SU-DHL-6 (cell line): ENCODE results near the gene RCAN1.

ENCODE experiments used
- H2AFZ ChIP-seq: fragments of 200-600 bp; sonication (generic); 2 replicates; pipeline ENCODE4 v1.6.1; 2014; ENCODE audit warnings: low read depth, mild to moderate bottlenecking, moderate library complexity, mixed read lengths, antibody characterized with exemption, low read length; ENCODE audit not compliant: severe bottlenecking
- H3F3A ChIP-seq: fragments of 200-600 bp; shearing (Covaris generic); 2 replicates; pipeline ENCODE4 v1.6.0; 2016; ENCODE audit warnings: antibody characterized with exemption, mild to moderate bottlenecking; ENCODE audit not compliant: insufficient read depth
- H3K27ac ChIP-seq: fragments of 200-600 bp; sonication (generic); 2 replicates; pipeline ENCODE4 v1.5.1; 2016; ENCODE audit warnings: low read depth, mild to moderate bottlenecking, low read length, moderate library complexity, mixed read lengths
- H3K27me3 ChIP-seq: fragments of 200-600 bp; sonication (generic), shearing (Covaris generic); 2 replicates; pipeline ENCODE4 v1.6.0; 2014; ENCODE audit warnings: mild to moderate bottlenecking, low read length
- H3K36me3 ChIP-seq: fragments of 200-600 bp; sonication (generic); 2 replicates; pipeline ENCODE4 v1.6.1; 2014; ENCODE audit warnings: mild to moderate bottlenecking, low read length, mixed read lengths
- H3K4me2 ChIP-seq: fragments of 300-600, 200-600 bp; shearing (Covaris generic), sonication (generic); 2 replicates; pipeline ENCODE4 v1.6.0; 2014; ENCODE audit warnings: low read length, low read depth, mild to moderate bottlenecking; ENCODE audit not compliant: poor library complexity, severe bottlenecking
- H3K4me3 ChIP-seq: fragments of 200-600 bp; sonication (generic); 2 replicates; pipeline ENCODE4 v1.5.1; 2014; ENCODE audit warnings: antibody characterized with exemption, low read length, mild to moderate bottlenecking, mixed read lengths; ENCODE audit not compliant: insufficient read depth, poor library complexity, severe bottlenecking
- H3K79me2 ChIP-seq: fragments of 200-600 bp; sonication (generic); 2 replicates; pipeline ENCODE4 v1.6.1; 2014; ENCODE audit warnings: mild to moderate bottlenecking, low read length, moderate library complexity; ENCODE audit not compliant: insufficient read depth
- H3K9ac ChIP-seq: fragments of 200-600 bp; sonication (generic); 2 replicates; pipeline ENCODE4 v1.7.0; 2014; ENCODE audit warnings: mild to moderate bottlenecking, low read length
- H3K9me2 ChIP-seq: fragments of 200-600 bp; sonication (generic); replicated peaks from 2 replicates; pipeline ENCODE4 v1.6.1; 2014; ENCODE audit warnings: low read length; ENCODE audit not compliant: insufficient read depth
- H3K9me3 ChIP-seq: fragments of 200-600 bp; sonication (generic); 2 replicates; pipeline ENCODE4 v1.6.1; 2014; ENCODE audit warnings: low read length, mixed read lengths; ENCODE audit not compliant: insufficient read depth
- H4K20me1 ChIP-seq: fragments of 200-600 bp; sonication (generic); 2 replicates; pipeline ENCODE4 v1.6.1; 2014; ENCODE audit warnings: low read depth, mild to moderate bottlenecking, antibody characterized with exemption, low read length, moderate library complexity, mixed read lengths
- EZH2phosphoT487 ChIP-seq: fragments of 200-600 bp; sonication (generic), shearing (Covaris generic); conservative IDR thresholded peaks from 2 replicates; pipeline ENCODE4 v1.6.1; 2018; ENCODE audit warnings: mild to moderate bottlenecking, antibody characterized with exemption, low read length, moderate library complexity, mixed read lengths
- TF ChIP-seq, protein P1 (sequence below): fragments of 200-600 bp; sonication (generic); IDR thresholded peaks from one replicate; pipeline ENCODE4 v1.5.1; 2017; ENCODE audit warnings: antibody characterized with exemption, mild to moderate bottlenecking, low read length, moderate library complexity; ENCODE audit not compliant: insufficient read depth, poor library complexity, severe bottlenecking

RCAN1 gene

DNA sequence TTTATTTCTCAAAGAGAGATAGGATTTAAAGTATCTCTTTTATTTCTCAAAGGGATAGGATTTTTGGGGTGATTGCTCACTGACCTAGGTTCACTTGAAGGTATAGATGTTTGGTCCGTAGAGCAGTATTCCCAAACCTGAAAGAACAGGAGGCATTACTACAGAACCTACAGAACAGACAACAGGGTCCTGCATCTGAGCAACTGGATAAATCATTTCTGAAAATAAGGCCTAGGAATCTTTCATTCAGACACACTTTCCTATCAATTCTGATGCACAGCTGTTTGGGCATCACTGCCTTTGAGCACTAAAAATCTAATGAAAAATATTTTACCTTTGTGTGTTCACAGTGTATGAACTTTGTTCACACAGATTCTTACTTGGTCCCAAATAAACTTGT, 36.7 kb upstream of the RCAN1 start:
- no peak overlapping the region for H3K4me3 ChIP-seq
- TF ChIP-seq, protein P1, sequence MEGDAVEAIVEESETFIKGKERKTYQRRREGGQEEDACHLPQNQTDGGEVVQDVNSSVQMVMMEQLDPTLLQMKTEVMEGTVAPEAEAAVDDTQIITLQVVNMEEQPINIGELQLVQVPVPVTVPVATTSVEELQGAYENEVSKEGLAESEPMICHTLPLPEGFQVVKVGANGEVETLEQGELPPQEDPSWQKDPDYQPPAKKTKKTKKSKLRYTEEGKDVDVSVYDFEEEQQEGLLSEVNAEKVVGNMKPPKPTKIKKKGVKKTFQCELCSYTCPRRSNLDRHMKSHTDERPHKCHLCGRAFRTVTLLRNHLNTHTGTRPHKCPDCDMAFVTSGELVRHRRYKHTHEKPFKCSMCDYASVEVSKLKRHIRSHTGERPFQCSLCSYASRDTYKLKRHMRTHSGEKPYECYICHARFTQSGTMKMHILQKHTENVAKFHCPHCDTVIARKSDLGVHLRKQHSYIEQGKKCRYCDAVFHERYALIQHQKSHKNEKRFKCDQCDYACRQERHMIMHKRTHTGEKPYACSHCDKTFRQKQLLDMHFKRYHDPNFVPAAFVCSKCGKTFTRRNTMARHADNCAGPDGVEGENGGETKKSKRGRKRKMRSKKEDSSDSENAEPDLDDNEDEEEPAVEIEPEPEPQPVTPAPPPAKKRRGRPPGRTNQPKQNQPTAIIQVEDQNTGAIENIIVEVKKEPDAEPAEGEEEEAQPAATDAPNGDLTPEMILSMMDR = no peak
- TF ChIP-seq EZH2phosphoT487 = no peak
- H3K27me3 ChIP-seq = no peaks in the 10 kb centered on the region
- no peaks in the 10 kb centered on the region for H3K9me3 ChIP-seq
- H3K9me2 ChIP-seq = no peaks in the 10 kb centered on the region
- H3K79me2 ChIP-seq = no peaks in the 10 kb centered on the region
- H4K20me1 ChIP-seq = no peaks in the 10 kb centered on the region
- H2AFZ ChIP-seq = no peak overlapping the region
- no peaks in the 10 kb centered on the region for H3K36me3 ChIP-seq
- H3F3A ChIP-seq = no peaks in the 10 kb centered on the region
- H3K9ac ChIP-seq = no peak overlapping the region
- no peak overlapping the region for H3K4me2 ChIP-seq
- no peak overlapping the region for H3K27ac ChIP-seq

DNA sequence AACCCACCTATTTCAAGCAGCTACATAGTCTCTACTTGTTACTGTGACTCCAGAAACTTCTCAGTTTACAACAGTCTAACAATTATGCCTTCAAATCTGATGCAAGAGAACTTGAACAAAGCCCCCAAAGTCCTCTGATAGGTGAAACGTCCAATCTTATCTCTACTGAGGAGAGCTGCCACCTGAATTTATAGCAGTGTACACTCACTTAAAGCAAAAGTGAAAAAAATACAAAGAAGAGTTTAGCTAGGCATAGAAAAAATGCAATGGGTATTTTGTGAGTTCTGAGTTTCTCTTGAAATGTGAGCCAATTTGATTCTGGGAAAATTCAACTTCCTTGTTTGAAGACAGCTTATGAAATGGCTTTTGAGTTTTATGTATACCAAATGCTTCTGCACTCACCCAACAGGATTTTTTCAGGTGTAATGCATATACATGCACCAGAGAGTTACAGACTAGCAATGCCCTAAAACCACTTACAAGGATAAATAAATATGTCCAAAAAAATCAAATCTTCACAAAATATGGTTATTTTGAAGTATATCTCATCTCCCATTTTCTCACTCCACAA, 36.0 kb upstream of the RCAN1 start:
- TF ChIP-seq, protein P1 = no peak
- TF ChIP-seq EZH2phosphoT487 = no peak
- Histone ChIP-seq H3K9ac (no peak overlapping the region), H3K9me2 (no peaks in the 10 kb centered on the region), H3K79me2 (no peaks in the 10 kb centered on the region), H3K27me3 (no peaks in the 10 kb centered on the region), H2AFZ (no peak overlapping the region), H3K27ac (no peak overlapping the region), H3K4me3 (no peak overlapping the region), H3K9me3 (no peaks in the 10 kb centered on the region), H3F3A (no peaks in the 10 kb centered on the region), H3K4me2 (no peak overlapping the region), H3K36me3 (no peaks in the 10 kb centered on the region), H4K20me1 (no peaks in the 10 kb centered on the region)

DNA sequence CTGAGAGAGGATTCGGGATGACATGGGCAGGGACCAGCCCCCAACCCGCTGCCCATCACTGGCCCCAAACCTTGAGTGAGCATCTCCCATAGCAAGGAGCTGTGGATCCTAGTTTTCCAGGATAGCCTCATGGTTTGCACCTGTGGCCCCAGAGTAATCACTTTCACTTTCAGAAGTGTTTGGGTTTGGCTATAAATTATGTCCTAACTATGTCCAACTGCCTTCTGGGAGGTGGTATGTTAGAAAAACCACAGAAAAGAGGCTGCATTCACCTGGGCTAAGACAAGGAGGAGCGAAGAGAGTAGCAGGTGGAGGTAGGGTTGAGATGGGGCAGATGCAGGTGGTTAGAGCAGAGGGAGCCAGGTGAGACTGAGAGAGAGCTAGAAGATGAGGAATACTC, 34.5 kb upstream of the RCAN1 start:
- Histone ChIP-seq H3K4me3 (no peak overlapping the region), H3K9me2 (no peaks in the 10 kb centered on the region), H3K36me3 (no peaks in the 10 kb centered on the region), H3K79me2 (no peaks in the 10 kb centered on the region), H3K9ac (no peak overlapping the region), H2AFZ (no peak overlapping the region), H3K27me3 (no peaks in the 10 kb centered on the region), H3K9me3 (no peaks in the 10 kb centered on the region), H3K27ac (no peak overlapping the region), H3F3A (no peaks in the 10 kb centered on the region), H3K4me2 (no peak overlapping the region), H4K20me1 (no peaks in the 10 kb centered on the region)
- TF ChIP-seq, protein P1 = no peak
- no peak for TF ChIP-seq EZH2phosphoT487
